Breast epithelium (tissue), 3 donors: ENCODE data around the gene NEGR1.

Experiments
- CTCF ChIP-seq, 3 donors: fragments of 450-650 bp; IDR thresholded peaks; one replicate each; pipeline ENCODE4 v1.5.1; 2016 to 2017; ENCODE audit warnings: antibody characterized with exemption in 3 of 3, mild to moderate bottlenecking in 3 of 3, moderate library complexity in 3 of 3
- POLR2A ChIP-seq: fragments of 450-650 bp; IDR thresholded peaks from one replicate; pipeline ENCODE4 v1.6.1; 2016; ENCODE audit warnings: antibody characterized with exemption, mild to moderate bottlenecking, moderate library complexity

GRCh38 chr1:71510725-71511124 lies 771.6 kb downstream of the NEGR1 start:
- no peak for TF ChIP-seq POLR2A
- TF ChIP-seq CTCF (IDR thresholded peaks at IDR 0.05) = no peak
